Tibial artery (tissue), 4 donors: Measurements from ENCODE around the gene PLLP.

ENCODE experiments used
- DNase-seq, 2 donors: peaks; one replicate each; pipeline ENCODE4 v3.0.0-alpha.2; 2019
- H3K27ac ChIP-seq, 2 donors: fragments of 200-600 bp; sonication (generic) in 1 of 2; 1 replicate in 1 of 2; 2 replicates in 1 of 2; pipeline ENCODE4 v1.5.1; 2018 to 2019; ENCODE audit warnings: mild to moderate bottlenecking in 1 of 2
- H3K27me3 ChIP-seq, 2 donors: fragments of 200-600 bp; sonication (generic) in 1 of 2; one replicate each; pipeline versions ENCODE4 v1.5.1 to v1.6.0; 2016 to 2019
- H3K36me3 ChIP-seq, 3 donors: fragments of 200-600 bp; sonication (generic) in 2 of 3; one replicate each; pipeline ENCODE4 v1.5.1; 2016 to 2019; ENCODE audit warnings: mild to moderate bottlenecking in 2 of 3
- H3K4me1 ChIP-seq, 4 donors: fragments of 200-600 bp; sonication (generic) in 2 of 4; 1 replicate in 3 of 4; 2 replicates in 1 of 4; pipeline ENCODE4 v1.5.1; 2016 to 2019
- H3K4me3 ChIP-seq, 2 donors: fragments of 200-600 bp; sonication (generic) in 1 of 2; 1 replicate in 1 of 2; 2 replicates in 1 of 2; pipeline ENCODE4 v1.5.1; 2018 to 2019; ENCODE audit warnings: mild to moderate bottlenecking in 2 of 2
- H3K9me3 ChIP-seq, 3 donors: fragments of 200-600 bp; sonication (generic) in 1 of 3; one replicate each; pipeline ENCODE4 v1.5.1; 2016 to 2019
- CTCF ChIP-seq, 2 experiments: fragments of 200-600 bp in 1 of 2; fragments of 450-650 bp in 1 of 2; IDR thresholded peaks; one replicate each; pipeline ENCODE4 v1.5.1; 2017 to 2019; ENCODE audit warnings: antibody characterized with exemption in 2 of 2, mild to moderate bottlenecking in 1 of 2, moderate library complexity in 1 of 2
- intact Hi-C: fragments of 100-400 bp; cut with DNase I; formaldehyde crosslinking; loops from one replicate; pipeline ENCODE4 v1.15.0; 2023; ENCODE audit warnings: low total_unique reads

The PLLP gene

DNA sequence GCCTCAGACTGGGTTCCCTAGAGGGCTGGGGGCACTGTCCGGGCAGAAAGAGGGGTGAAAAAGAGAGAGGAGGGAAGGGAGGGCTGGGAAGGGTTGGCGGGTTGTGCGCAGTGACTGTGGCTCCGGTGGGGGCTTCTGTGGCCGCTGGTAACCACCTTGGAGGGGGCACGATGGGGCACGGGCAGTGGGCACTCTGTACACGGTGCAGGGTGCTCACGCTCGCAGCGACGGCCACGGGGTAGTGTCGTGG, 588 bp downstream of the PLLP start:
- no peak for TF ChIP-seq CTCF (IDR thresholded peaks at IDR 0.05)
- no peaks in the 10 kb centered on the region for H3K36me3 ChIP-seq
- peak overlapping the region; percentile 48 to 61 for H3K4me3 ChIP-seq
- intact Hi-C loops: no loop called here
- peaks cover 0 to 17% (median 13%) of the 10 kb centered on the region in 4 donors for H3K4me1 ChIP-seq
- no peaks in the 10 kb centered on the region for H3K9me3 ChIP-seq
- no peak overlapping the region for H3K27ac ChIP-seq
- peaks cover 0 to 29% of the 10 kb centered on the region in 2 donors for H3K27me3 ChIP-seq
- DNase-seq: no peak

GRCh38 chr16:57283214-57283958, 1.1 kb downstream of the PLLP start:
- Histone ChIP-seq H3K4me3 (no peak overlapping the region), H3K9me3 (no peaks in the 10 kb centered on the region), H3K36me3 (no peaks in the 10 kb centered on the region), H3K4me1 (peaks cover 0 to 17% (median 13%) of the 10 kb centered on the region in 4 donors), H3K27ac (no peak overlapping the region), H3K27me3 (peaks cover 0 to 29% of the 10 kb centered on the region in 2 donors)
- no peak for TF ChIP-seq CTCF (IDR thresholded peaks at IDR 0.05)
- intact Hi-C loops: no loop called here
- DNase-seq: no peak

DNA sequence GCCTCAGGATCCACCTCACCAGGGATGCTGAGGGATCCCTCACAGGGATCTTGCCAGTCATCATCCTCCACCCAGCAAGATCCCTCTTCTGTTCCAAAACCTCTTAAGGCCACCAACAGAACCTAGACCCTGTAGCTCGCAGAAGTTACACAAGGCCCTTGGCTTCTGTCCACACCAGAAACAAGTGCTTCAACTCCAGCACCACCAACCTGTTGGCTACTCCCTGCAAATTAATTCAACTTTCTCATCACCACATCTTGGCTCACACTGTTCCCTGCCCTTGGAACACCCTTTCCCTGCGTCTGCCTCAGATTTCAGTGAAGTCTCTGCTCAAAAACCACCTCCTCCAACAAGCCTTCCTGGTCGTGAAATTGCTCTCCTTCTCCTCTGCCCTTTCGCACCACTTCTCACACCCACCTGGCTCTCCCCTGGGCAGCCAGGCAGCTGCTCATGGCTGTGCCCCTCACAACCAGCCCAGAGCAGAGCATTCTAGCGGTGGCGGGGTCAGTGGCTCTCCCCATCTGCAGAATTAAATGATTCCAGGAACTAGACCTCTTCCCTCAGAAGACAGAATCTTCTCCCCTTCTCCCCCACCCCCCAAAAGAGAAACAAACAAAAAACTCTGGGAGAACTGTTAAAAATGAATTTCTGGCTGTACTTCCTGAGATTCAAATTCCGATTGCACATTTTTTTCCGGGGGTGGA, 1.8 kb downstream of the PLLP start:
- H3K27ac ChIP-seq: no peak overlapping the region

DNA sequence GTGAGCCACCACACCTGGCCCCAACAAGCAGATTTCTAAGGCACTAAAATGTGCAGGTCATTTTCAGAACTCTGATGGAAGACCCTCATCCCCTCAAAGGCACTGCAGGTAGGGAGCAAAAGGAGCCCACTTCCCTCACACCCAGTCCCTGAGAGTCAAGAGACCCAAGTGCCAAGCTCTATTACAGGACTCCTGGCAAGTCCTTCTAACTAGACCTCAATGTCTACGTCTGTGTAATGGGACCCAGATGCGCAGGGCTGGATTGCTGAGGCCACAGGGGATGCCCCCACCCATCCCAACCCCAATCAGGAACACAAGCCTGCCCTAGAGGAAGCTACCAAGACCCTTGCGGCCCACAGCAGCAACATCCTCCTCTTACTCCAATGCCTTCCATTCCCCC, 2.7 kb downstream of the PLLP start:
- peaks cover 0 to 17% (median 13%) of the 10 kb centered on the region in 4 donors for H3K4me1 ChIP-seq
- no peak overlapping the region for H3K4me3 ChIP-seq
- intact Hi-C loops: no loop called here
- H3K27me3 ChIP-seq: peaks cover 0 to 29% of the 10 kb centered on the region in 2 donors
- no peak for DNase-seq
- no peak for TF ChIP-seq CTCF (IDR thresholded peaks at IDR 0.05)
- no peak overlapping the region for H3K27ac ChIP-seq
- H3K36me3 ChIP-seq: no peaks in the 10 kb centered on the region
- H3K9me3 ChIP-seq: no peaks in the 10 kb centered on the region

More for the DNA sequence above, 1.8 kb downstream of the PLLP start:
- no peaks in the 10 kb centered on the region for H3K36me3 ChIP-seq
- TF ChIP-seq CTCF (IDR thresholded peaks at IDR 0.05): no peak
- no peak for DNase-seq
- intact Hi-C loops: no loop called here
- H3K4me1 ChIP-seq: peaks cover 0 to 17% (median 13%) of the 10 kb centered on the region in 4 donors
- peaks cover 0 to 29% of the 10 kb centered on the region in 2 donors for H3K27me3 ChIP-seq
- no peaks in the 10 kb centered on the region for H3K9me3 ChIP-seq
- no peak overlapping the region for H3K4me3 ChIP-seq

- Histone ChIP-seq H3K27me3 (peaks cover 0 to 26% of the 10 kb centered on the region in 2 donors), H3K4me1 (peaks cover 0 to 15% (median 10%) of the 10 kb centered on the region in 4 donors), H3K36me3 (no peaks in the 10 kb centered on the region), H3K9me3 (no peaks in the 10 kb centered on the region), H3K4me3 (no peak overlapping the region), H3K27ac (no peak overlapping the region)
- DNase-seq: no peak
- intact Hi-C loops: no loop called here
- no peak for TF ChIP-seq CTCF (IDR thresholded peaks at IDR 0.05)
These were observed 4.5 kb downstream of the PLLP start for GRCh38 chr16:57279780-57280638.
